Measurements from ENCODE around the gene BBX.

GRCh38 chr3:107629566-107629965 is 106.8 kb downstream of the BBX start:
- TF ChIP-seq CREB1 (IDR thresholded peaks at IDR 0.05; ENCODE audit: low read depth) (no peak), CEBPB (IDR thresholded peaks at IDR 0.05) (no peak), YY1 (IDR thresholded peaks at IDR 0.05; ENCODE audit: low read depth) (no peak), EGR1 (IDR thresholded peaks at IDR 0.05) (no peak), EP300 (IDR thresholded peaks at IDR 0.05; ENCODE audit: borderline replicate concordance) (no peak), TEAD4 (IDR thresholded peaks at IDR 0.05) (no peak), TAF1 (IDR thresholded peaks at IDR 0.05; ENCODE audit: low read depth) (no peak), RAD21 (IDR thresholded peaks at IDR 0.05; ENCODE audit: low read depth) (no peak)
- TF ChIP-seq, protein P1, sequence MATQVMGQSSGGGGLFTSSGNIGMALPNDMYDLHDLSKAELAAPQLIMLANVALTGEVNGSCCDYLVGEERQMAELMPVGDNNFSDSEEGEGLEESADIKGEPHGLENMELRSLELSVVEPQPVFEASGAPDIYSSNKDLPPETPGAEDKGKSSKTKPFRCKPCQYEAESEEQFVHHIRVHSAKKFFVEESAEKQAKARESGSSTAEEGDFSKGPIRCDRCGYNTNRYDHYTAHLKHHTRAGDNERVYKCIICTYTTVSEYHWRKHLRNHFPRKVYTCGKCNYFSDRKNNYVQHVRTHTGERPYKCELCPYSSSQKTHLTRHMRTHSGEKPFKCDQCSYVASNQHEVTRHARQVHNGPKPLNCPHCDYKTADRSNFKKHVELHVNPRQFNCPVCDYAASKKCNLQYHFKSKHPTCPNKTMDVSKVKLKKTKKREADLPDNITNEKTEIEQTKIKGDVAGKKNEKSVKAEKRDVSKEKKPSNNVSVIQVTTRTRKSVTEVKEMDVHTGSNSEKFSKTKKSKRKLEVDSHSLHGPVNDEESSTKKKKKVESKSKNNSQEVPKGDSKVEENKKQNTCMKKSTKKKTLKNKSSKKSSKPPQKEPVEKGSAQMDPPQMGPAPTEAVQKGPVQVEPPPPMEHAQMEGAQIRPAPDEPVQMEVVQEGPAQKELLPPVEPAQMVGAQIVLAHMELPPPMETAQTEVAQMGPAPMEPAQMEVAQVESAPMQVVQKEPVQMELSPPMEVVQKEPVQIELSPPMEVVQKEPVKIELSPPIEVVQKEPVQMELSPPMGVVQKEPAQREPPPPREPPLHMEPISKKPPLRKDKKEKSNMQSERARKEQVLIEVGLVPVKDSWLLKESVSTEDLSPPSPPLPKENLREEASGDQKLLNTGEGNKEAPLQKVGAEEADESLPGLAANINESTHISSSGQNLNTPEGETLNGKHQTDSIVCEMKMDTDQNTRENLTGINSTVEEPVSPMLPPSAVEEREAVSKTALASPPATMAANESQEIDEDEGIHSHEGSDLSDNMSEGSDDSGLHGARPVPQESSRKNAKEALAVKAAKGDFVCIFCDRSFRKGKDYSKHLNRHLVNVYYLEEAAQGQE (IDR thresholded peaks at IDR 0.05; ENCODE audit: low read depth): no peak
